ENCODE measurements around the gene TRIM7. TPM values are rescaled to one million over a fixed set of nuclear protein-coding genes. Genes with fewer than 3 reads are reported as not detected.

Gene TRIM7
- total and polyA plus RNA-seq, 2 of the 4 experiments (the other 2 are of a cell fraction): 0.54 to 1.0 TPM

GRCh38 chr5:181184845-181185216 is 20.2 kb downstream of the TRIM7 start:
- H3K14ac ChIP-seq (replicated peaks; ENCODE audit: low read depth, low read length): no peak overlapping the region
- H2AK5ac ChIP-seq (ENCODE audit: low read depth, low read length): no peak overlapping the region
- H2BK120ac ChIP-seq (ENCODE audit: low read depth, low read length): no peak overlapping the region
- peaks cover 12% of the 10 kb centered on the region for H4K20me1 ChIP-seq (ENCODE audit: insufficient read depth, low read length)
- no peak overlapping the region for H3K23ac ChIP-seq (ENCODE audit: low read depth, low read length)
- intact Hi-C loops (cut with micrococcal nuclease) (loop anchor here (1.0 to 5.0 kb wide), 2 partner anchors 26 to 77 kb away; partner anchors contain the start of gene TRIM52), dilution Hi-C loops (cut with HindIII; ENCODE audit: low sequenced_read_pairs, unreplicated experiment) (no loop called here), in situ Hi-C loops (cut with MboI; ENCODE audit: low sequenced_read_pairs) (loop anchor here (5.0 to 10.0 kb wide), 2 partner anchors 72 to 380 kb away; partner anchors contain the start of gene MGAT1)
- no peak overlapping the region for H3K4ac ChIP-seq (ENCODE audit: low read depth, low read length)
- no peak overlapping the region for H4K5ac ChIP-seq (ENCODE audit: low read depth, low read length)
- peaks cover 2% of the 10 kb centered on the region; the same call in 1 of the 2 replicates for H3K9me1 ChIP-seq (ENCODE audit: insufficient read depth, low read length)
- no peaks in the 10 kb centered on the region for H3K9me3 ChIP-seq (ENCODE audit: control insufficient read depth, insufficient read depth, low read length)
- no peak overlapping the region for H2BK5ac ChIP-seq (ENCODE audit: low read depth, low read length, poor library complexity, severe bottlenecking)
- TF ChIP-seq BHLHE40 (IDR thresholded peaks at IDR 0.05; ENCODE audit: low read depth, low read length) (no peak), MAZ (IDR thresholded peaks at IDR 0.05; ENCODE audit: borderline replicate concordance, low read depth, low read length) (no peak), USF2 (IDR thresholded peaks at IDR 0.05; ENCODE audit: low read depth, low read length) (no peak), SMC3 (IDR thresholded peaks at IDR 0.05; ENCODE audit: low read depth, low read length) (no peak), POLR2A (IDR thresholded peaks at IDR 0.05; ENCODE audit: low read depth, low read length) (no peak), CHD1 (IDR thresholded peaks at IDR 0.05; ENCODE audit: low read depth, low read length) (no peak), FOS (IDR thresholded peaks at IDR 0.05; ENCODE audit: low read depth, low read length) (no peak), CEBPB (IDR thresholded peaks at IDR 0.05; ENCODE audit: low read depth, low read length) (no peak), RCOR1 (IDR thresholded peaks at IDR 0.05; ENCODE audit: insufficient replicate concordance, low read length) (no peak), MAFK (IDR thresholded peaks at IDR 0.05; ENCODE audit: low read depth, low read length) (no peak), MXI1 (IDR thresholded peaks at IDR 0.05; ENCODE audit: borderline replicate concordance, low read depth, low read length) (no peak), RAD21 (IDR thresholded peaks at IDR 0.05; ENCODE audit: low read length) (no peak), RFX5 (IDR thresholded peaks at IDR 0.05; ENCODE audit: low read depth, low read length) (no peak), ELK1 (IDR thresholded peaks at IDR 0.05; ENCODE audit: borderline replicate concordance, low read depth, low read length) (no peak), CTCF (conservative IDR thresholded peaks at IDR 0.05; ENCODE audit: low read depth, low read length) (no peak), NFE2L2 (IDR thresholded peaks at IDR 0.05; ENCODE audit: low read depth, low read length) (no peak)
- POLR2A ChIA-PET (ENCODE audit: unreplicated experiment): no interaction called here
- H3K36me3 ChIP-seq (ENCODE audit: control insufficient read depth, insufficient read depth, low read length): no peaks in the 10 kb centered on the region
- no peak overlapping the region for H3K9ac ChIP-seq (ENCODE audit: low read depth, low read length)
- no peaks in the 10 kb centered on the region for H3K79me1 ChIP-seq (ENCODE audit: low read depth in 1 of 2, low read length in 2 of 2)
- H2BK20ac ChIP-seq (ENCODE audit: low read depth, low read length): no peak overlapping the region
- 85% methylated on average over 4 of the region's 16 CpGs; no CpG with 5 or more reads in 1 of the 2 experiments for WGBS, 2 experiments (ENCODE audit: extremely low coverage in 2 of 2, insufficient read length in 1 of 2)
- H3K4me2 ChIP-seq (ENCODE audit: low read depth, low read length): peak overlapping the region; percentile 15; the same call in 1 of the 2 replicates
- H2AK9ac ChIP-seq (replicated peaks; ENCODE audit: low read depth, low read length, poor library complexity): peak overlapping the region; percentile 74
- no peak overlapping the region for H4K8ac ChIP-seq (ENCODE audit: low read depth in 2 of 2, low read length in 2 of 2)
- peak overlapping the region; percentile 67 for H2AFZ ChIP-seq (replicated peaks; ENCODE audit: low read length, poor library complexity)
- no peak for DNase-seq
- no peak overlapping the region for H2BK15ac ChIP-seq (ENCODE audit: low read depth, low read length)
- CTCF ChIA-PET: interaction anchor here (0.7 to 1.0 kb wide), 5 partner anchors 14 to 892 kb away, joined by 3 to 6 read pairs (median 4); no protein-coding TSS in a partner anchor
- no peak overlapping the region for H3K27ac ChIP-seq (ENCODE audit: insufficient read depth, low read length)
- H3K4me3 ChIP-seq (ENCODE audit: insufficient read depth, low read depth, low read length): 0 out of 2 replicates have a peak overlapping the region, but pooled peaks have one; percentile 3
- no peaks in the 10 kb centered on the region for H3K4me1 ChIP-seq (ENCODE audit: control insufficient read depth, insufficient read depth, low read length)
- H4K91ac ChIP-seq (ENCODE audit: insufficient read depth, low read depth, low read length): no peak overlapping the region
- BruUV-seq (replicated peaks): no TSS peak
- H3K27me3 ChIP-seq (ENCODE audit: control insufficient read depth, insufficient read depth, low read length): no peaks in the 10 kb centered on the region
- H3K56ac ChIP-seq (ENCODE audit: extremely low read depth, insufficient read depth, low read length): no peak overlapping the region
- no peak overlapping the region for H3K18ac ChIP-seq (ENCODE audit: low read depth, low read length)
- ATAC-seq (ENCODE audit: low read depth): no peak

Data from IMR-90 (cell line).